HG02981 (cell line): ENCODE results near the gene DCAF4L1.

Experiments
- ATAC-seq: cut with Tn5 transposase; IDR thresholded peaks from one replicate; pipeline ENCODE4 v1.9.1; 2021; ENCODE audit warnings: mild to moderate bottlenecking, moderate library complexity; ENCODE audit not compliant: unreplicated experiment

The DCAF4L1 gene

GRCh38 chr4:41990365-41991111 lies 9.0 kb downstream of the DCAF4L1 start, which contains the start of gene SLC30A9:
TSS of gene SLC30A9 (plus strand) at chr4:41990530. CDS start at chr4:41990652, 122 bp downstream.
- peak; percentile 99 for ATAC-seq

DNA sequence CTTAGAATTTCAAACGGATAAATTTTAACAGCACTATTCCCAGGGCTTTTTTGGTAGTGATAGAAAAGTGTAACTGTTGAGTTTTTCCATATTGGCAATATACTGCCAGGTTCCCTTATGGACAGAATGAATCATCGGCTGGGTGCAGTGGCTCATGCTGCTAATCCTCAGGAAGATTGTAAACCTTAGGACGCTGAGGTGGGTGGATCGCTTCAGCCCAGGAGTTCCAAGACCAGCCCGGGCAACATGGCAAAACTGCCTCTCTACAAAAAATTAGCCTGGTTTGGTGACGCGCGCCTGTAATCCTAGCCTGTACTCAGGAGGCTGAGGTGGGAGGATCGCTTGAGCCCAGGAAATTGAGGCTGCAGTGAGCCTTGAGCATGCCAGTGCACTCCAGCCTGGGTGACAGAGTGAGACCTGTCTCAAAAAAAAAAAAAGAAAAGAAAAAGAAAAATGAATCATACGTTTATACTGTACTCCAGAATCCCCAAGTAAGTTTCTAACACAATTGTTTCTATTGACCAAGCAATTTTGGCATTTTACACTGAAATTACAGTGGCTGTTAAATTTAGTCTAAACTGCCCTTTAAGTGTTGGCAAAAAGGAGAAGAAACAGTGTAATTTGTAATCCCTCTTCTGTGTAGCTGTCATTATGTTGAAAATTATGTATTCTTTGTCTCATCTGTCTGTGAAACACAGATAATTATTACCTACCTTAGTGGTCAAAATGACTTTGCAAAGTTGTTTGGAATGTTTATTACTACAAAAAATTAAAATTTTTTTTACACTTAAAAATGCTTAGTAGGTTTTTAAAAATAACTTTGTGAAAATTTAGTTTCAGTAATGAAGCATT lies 10.6 kb downstream of the DCAF4L1 start:
- no peak for ATAC-seq

DNA sequence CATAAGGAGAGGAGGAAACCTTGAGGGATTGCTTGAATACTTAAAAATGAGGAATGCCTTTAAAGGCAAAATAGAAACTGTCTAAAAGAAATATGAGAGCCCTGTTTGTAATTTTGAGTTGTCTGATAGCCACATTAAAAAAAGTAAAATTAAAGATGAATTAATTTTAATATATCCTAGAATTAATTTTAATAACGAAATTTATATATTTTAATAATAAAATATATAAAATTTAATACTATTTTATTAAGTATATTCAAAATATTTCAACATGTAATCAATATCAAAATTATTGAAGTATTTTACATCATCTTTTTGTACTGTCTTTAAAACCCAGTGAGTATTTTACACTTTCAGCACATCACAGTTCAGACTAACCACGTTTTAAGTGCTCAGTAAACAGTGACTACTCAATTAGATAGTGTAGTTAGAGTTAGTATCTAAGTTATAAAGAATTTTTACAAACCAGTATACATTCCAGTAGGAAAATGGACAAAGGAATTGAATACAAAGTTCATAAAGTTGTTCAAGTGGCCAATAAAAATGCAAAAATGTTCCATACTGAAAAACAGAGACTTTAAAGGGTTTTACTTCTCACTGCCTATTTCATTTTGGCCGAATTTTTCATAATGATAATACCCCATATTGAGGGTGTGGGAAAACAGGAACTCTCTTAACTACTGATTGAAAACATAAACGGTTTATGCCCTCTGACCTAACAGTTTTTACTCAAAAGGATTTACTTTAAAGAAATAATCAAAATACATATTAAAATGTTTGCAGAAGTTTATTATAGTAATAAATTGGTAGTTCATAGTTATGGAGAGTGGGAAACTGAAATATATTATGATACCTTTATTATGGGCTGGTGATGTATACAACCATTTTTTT lies 11.7 kb downstream of the DCAF4L1 start:
- no peak for ATAC-seq

DNA sequence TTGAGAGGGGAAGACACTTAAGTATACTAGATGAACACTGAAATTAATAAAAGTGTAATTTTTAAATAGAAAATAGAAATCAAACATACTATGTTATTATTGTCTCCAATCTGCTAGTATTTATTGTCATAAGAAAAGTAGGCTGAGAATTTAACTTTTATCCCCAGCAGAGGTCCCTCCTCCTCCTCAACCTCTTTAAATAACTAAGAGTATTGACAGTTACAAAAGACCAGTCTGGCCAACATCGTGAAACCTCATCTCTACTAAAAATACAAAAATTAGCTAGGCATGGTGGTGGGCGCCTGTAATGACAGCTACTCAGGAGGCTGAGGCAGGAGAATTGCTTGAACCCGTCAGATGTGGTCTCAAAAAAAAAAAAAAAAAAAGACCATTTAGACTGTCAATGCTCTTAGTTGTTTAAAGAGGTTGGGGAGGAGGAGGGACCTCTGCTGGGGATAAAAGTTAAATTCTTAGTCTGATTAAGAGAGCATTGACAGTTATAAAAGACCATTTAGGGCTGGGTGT lies 13.0 kb downstream of the DCAF4L1 start:
- ATAC-seq, result no peak

- no peak for ATAC-seq
These were observed 16.5 kb downstream of the DCAF4L1 start for GRCh38 chr4:41998019-41998418.

DNA sequence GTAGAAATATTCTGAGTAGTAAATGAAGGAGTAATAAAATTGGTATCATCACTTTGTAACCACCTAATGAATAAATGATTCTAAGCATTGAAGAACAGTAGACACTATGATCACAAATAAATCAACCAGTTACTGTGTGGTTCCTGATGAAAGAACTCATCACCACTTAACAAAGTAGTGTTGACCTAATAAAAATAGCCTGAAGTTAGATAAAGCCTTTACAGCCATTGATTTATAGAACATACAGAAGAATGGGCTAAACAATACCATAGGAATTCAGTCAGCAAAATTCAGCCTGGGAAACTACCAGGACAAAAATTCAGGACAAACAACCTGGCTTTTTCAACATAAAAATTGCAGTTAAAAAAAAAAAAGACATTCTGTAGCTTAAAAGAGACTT lies 17.8 kb downstream of the DCAF4L1 start:
- no peak for ATAC-seq

DNA sequence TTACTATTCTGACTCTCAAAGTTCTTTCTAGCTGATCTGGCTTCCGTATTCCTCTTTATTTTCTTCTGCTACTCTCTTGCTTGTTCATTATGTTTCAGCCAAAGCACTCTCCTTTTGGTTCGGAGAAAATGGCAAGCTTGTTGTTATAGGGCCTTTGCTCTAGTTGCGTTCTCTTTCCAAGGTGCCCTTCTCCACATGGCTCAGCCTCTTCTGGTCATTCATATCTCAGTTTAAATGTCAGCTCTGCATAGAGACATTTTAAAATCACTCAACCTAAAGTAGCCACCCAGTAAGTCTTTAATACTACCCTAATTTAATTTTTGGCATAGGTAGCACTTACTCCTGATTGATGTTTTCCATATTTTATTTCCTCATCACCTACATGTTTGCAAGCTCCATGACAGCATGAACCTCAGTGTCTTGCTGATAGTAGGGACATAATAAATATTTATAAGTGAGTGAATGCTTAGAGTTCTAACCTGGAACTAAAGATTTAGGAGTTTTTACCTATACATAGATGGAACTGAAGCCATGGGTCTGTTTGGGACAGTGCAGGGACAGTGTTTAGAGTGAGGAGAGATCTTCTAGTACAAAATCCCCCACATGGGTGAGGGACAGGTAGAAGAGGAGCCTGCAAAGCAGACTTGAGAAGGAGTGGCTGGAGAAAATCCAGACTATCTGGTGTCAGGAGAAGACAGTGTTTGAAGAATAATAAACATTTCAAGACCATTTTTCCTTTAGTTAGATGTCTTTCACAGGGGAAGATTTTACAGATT lies 26.6 kb downstream of the DCAF4L1 start:
- no peak for ATAC-seq

DNA sequence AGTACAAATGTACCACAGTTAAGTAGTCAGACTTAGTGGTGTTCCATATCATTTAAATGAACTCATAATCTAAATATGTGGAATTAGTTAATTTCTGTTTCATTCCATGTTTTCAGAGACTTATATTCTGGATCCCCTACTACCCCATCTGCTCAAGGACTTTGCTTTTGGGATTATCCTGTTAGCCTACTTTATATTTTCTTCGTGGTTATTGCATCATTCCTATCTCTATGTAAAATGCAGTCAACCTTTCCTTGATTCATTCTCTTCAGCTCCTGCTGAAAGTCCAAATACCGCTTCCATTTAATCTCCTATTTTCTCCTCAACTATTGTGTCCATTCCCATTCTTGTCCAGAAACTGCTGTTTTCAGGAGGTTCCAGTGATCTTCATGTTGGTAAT lies 33.9 kb downstream of the DCAF4L1 start:
- no peak for ATAC-seq

GRCh38 chr4:42018451-42018850 lies 36.9 kb downstream of the DCAF4L1 start:
- no peak for ATAC-seq
